ENCODE data around the gene ZNF750. TPM values are rescaled to one million over a fixed set of nuclear protein-coding genes. Genes with fewer than 3 reads are reported as not detected.
A peak's percentile ranks its signal among the peaks of the same experiment; 100 is the strongest.

Gene ZNF750
- total and polyA plus RNA-seq, 2 of the 13 experiments (the other 11 are each of a cell fraction or from before 2014, with no cell fraction given): not detected

DNA sequence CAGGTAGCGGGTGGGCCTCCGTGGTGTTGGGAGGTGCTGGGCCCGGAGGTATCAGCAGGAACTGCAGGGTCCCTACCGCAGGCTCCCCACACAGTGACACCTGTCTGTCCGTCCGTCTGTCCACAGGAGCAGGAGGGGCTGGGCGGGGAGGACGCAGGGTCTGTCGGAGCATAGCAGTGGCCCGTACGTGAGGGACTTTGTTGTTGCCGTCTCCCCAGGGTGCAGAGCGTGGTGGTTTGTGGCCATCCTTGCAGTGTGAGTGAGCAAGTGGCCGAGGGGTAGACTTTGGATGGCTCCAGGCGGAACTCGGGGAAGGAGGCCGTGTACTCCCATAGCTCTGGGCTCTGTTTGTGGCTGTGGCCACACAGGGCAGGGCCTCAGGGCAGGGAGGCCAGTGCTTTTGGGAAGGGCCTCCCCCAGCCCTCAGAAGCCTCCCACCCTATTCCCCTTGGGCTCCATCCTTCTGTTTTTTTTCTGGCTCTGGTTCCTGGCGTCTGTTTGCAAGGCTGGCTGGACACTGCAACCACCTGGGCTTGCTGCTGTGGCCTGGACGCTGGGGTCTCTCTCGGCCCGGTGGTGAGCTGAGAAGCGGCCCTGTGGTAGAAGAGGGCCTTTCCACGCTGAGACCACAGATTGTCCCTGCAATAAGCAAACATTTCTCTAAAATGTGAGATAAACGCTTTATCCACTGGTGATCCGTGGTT, 41.0 kb upstream of the ZNF750 start:
- TF ChIP-seq FOXM1 (CRISPR knock-in tag; IDR thresholded peaks at IDR 0.05): 0 out of 2 replicates have a peak, but pooled peaks have one; percentile 20
- no peak for TF ChIP-seq NR2F1 (CRISPR knock-in tag; IDR thresholded peaks at IDR 0.05)
- 0 out of 2 replicates have a peak, but pooled peaks have one; percentile 45 for TF ChIP-seq ZBTB39 (CRISPR knock-in tag; IDR thresholded peaks at IDR 0.05)
- TF ChIP-seq, protein P1, sequence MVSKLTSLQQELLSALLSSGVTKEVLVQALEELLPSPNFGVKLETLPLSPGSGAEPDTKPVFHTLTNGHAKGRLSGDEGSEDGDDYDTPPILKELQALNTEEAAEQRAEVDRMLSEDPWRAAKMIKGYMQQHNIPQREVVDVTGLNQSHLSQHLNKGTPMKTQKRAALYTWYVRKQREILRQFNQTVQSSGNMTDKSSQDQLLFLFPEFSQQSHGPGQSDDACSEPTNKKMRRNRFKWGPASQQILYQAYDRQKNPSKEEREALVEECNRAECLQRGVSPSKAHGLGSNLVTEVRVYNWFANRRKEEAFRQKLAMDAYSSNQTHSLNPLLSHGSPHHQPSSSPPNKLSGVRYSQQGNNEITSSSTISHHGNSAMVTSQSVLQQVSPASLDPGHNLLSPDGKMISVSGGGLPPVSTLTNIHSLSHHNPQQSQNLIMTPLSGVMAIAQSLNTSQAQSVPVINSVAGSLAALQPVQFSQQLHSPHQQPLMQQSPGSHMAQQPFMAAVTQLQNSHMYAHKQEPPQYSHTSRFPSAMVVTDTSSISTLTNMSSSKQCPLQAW (CRISPR knock-in tag; IDR thresholded peaks at IDR 0.05): 0 out of 2 replicates have a peak, but pooled peaks have one; percentile 24

More for the DNA sequence above, 41.0 kb upstream of the ZNF750 start:
- H2AFZ ChIP-seq (ENCODE audit: low read length): no peak overlapping the region
- in situ Hi-C loops (cut with HindIII; ENCODE audit: extremely low pct_ligation_motif_present, low pct_unique_long_range_greater_than_20kb) (no loop called here), intact Hi-C loops (cut with micrococcal nuclease; ENCODE audit: unreplicated experiment) (no loop called here)
- no peak for ATAC-seq
- WGBS (ENCODE audit: low lambda C conversion rate): 92% methylated on average over 22 of the region's 25 CpGs
- H3K36me3 ChIP-seq (replicated peaks in 1 of 2; ENCODE audit: control insufficient read depth in 1 of 2, insufficient read depth in 2 of 2, low read length in 2 of 2): no peaks in the 10 kb centered on the region; a peak in 1 of 5 replicates
- no peak for DNase-seq (ENCODE audit: low spot score)
- no peak for FAIRE-seq
- BruUV-seq (replicated peaks): no TSS peak
- H3K27ac ChIP-seq (ENCODE audit: extremely low read length, insufficient read depth, low read length): peak overlapping the region; percentile 55
- H3K4me2 ChIP-seq (ENCODE audit: low read depth, low read length): no peak overlapping the region
- no peak overlapping the region for H3K4me3 ChIP-seq (replicated peaks in 1 of 3; ENCODE audit: insufficient read depth in 1 of 3, low read depth in 2 of 3, low read length in 3 of 3)
- ChIA-PET POLR2A (interaction anchor here (1.6 kb wide), 1 partner anchor 9 kb away, joined by 6 read pairs; no protein-coding TSS in a partner anchor), CTCF (ENCODE audit: low intra/inter-chr PET ratio, low total read pairs) (no interaction called here)
- no peak overlapping the region for H3K9ac ChIP-seq (ENCODE audit: insufficient read depth, low read depth, low read length)
- H3K27me3 ChIP-seq (ENCODE audit: control insufficient read depth in 1 of 2, insufficient read depth in 2 of 2, low read length in 2 of 2): no peaks in the 10 kb centered on the region
- H3K9me3 ChIP-seq (ENCODE audit: low read length): no peaks in the 10 kb centered on the region
- H4K20me1 ChIP-seq (ENCODE audit: insufficient read depth, low read length): no peaks in the 10 kb centered on the region
- H3K79me2 ChIP-seq (ENCODE audit: insufficient read depth, low read length): peaks cover 3% of the 10 kb centered on the region
- H3K4me1 ChIP-seq (ENCODE audit: insufficient read depth, low read length): peaks cover 47% of the 10 kb centered on the region
